Immature natural killer cell (primary cell): ENCODE results near the gene PARM1. TPM values are rescaled to one million over a fixed set of nuclear protein-coding genes. Genes with fewer than 3 reads are reported as not detected.

Source experiments
- DNase-seq, 3 donors: peaks; one replicate each; pipeline ENCODE4 v3.0.0; 2022; ENCODE audit warnings: mixed read lengths in 1 of 3
- H3K27ac Mint-ChIP-seq, 6 donors: one replicate each; pipeline ENCODE4 v1.8.0; 2020; ENCODE audit warnings: mixed read lengths in 6 of 6, mild to moderate bottlenecking in 5 of 6, inconsistent platforms in 4 of 6, moderate library complexity in 3 of 6
- H3K27me3 Mint-ChIP-seq, 3 donors: one replicate each; pipeline ENCODE4 v1.8.0; 2020 to 2021; ENCODE audit warnings: low read depth in 3 of 3, mild to moderate bottlenecking in 3 of 3, mixed read lengths in 3 of 3, moderate library complexity in 3 of 3, inconsistent platforms in 1 of 3
- H3K36me3 Mint-ChIP-seq, 3 donors: one replicate each; pipeline ENCODE4 v1.8.0; 2020; ENCODE audit warnings: mixed read lengths in 3 of 3, inconsistent platforms in 2 of 3, mild to moderate bottlenecking in 2 of 3
- H3K4me1 Mint-ChIP-seq, 2 donors: one replicate each; pipeline ENCODE4 v1.8.0; 2020; ENCODE audit warnings: inconsistent platforms in 2 of 2, mild to moderate bottlenecking in 2 of 2, mixed read lengths in 2 of 2, moderate library complexity in 1 of 2
- H3K4me3 Mint-ChIP-seq, 5 donors: one replicate each; pipeline ENCODE4 v1.8.0; 2020; ENCODE audit warnings: mild to moderate bottlenecking in 5 of 5, mixed read lengths in 5 of 5, inconsistent platforms in 3 of 5, moderate library complexity in 3 of 5
- H3K9me3 Mint-ChIP-seq, 6 donors: one replicate each; pipeline ENCODE4 v1.8.0; 2020; ENCODE audit warnings: mild to moderate bottlenecking in 6 of 6, mixed read lengths in 6 of 6, inconsistent platforms in 4 of 6, moderate library complexity in 3 of 6
- polyA plus RNA-seq, 3 donors: library from polyadenylated mRNA; unstranded; fragments of 300-500 nt; fragmentation: Illumina TruSeq; gene quantifications; one replicate each; pipeline ENCODE4 v1.2.3, GENCODE V29; 2021

PARM1 gene
- polyA plus RNA-seq, 3 donors from 2014 or later: 0.17 TPM; not detected in 2

GRCh38 chr4:75036046-75036830 lies 103.3 kb downstream of the PARM1 start:
- Mint-ChIP-seq H3K9me3 (peaks cover 0 to 9% (median 0%) of the 10 kb centered on the region in 6 donors), H3K4me3 (no peak overlapping the region), H3K36me3 (peaks cover 0 to 5% (median 0%) of the 10 kb centered on the region in 3 donors), H3K27me3 (peaks cover 0 to 2% (median 0%) of the 10 kb centered on the region in 3 donors), H3K27ac (no peak overlapping the region), H3K4me1 (no peaks in the 10 kb centered on the region)
- DNase-seq: no peak

- no peak for DNase-seq
- Mint-ChIP-seq H3K27ac (no peak overlapping the region), H3K27me3 (peaks cover 0 to 2% (median 0%) of the 10 kb centered on the region in 3 donors), H3K4me1 (no peaks in the 10 kb centered on the region), H3K9me3 (peaks cover 0 to 9% (median under 1%) of the 10 kb centered on the region in 6 donors), H3K36me3 (peaks cover 0 to 5% (median 0%) of the 10 kb centered on the region in 3 donors), H3K4me3 (no peak overlapping the region)
Measured at GRCh38 chr4:75037252-75037651, 104.3 kb downstream of the PARM1 start.

- Mint-ChIP-seq H3K4me1 (no peaks in the 10 kb centered on the region), H3K27ac (no peak overlapping the region), H3K4me3 (no peak overlapping the region), H3K27me3 (peaks cover 0 to 2% (median 0%) of the 10 kb centered on the region in 3 donors), H3K36me3 (peaks cover 0 to 5% (median 0%) of the 10 kb centered on the region in 3 donors), H3K9me3 (peaks cover 0 to 9% (median under 1%) of the 10 kb centered on the region in 6 donors)
- no peak for DNase-seq
Measured at GRCh38 chr4:75038376-75038775, 105.5 kb downstream of the PARM1 start.

GRCh38 chr4:75040703-75041102 lies 107.8 kb downstream of the PARM1 start:
- H3K36me3 Mint-ChIP-seq: peaks cover 0 to 5% (median 0%) of the 10 kb centered on the region in 3 donors
- peaks cover 0 to 12% (median 5%) of the 10 kb centered on the region in 6 donors for H3K9me3 Mint-ChIP-seq
- no peak overlapping the region for H3K4me3 Mint-ChIP-seq
- H3K27me3 Mint-ChIP-seq: no peaks in the 10 kb centered on the region
- H3K27ac Mint-ChIP-seq: no peak overlapping the region
- H3K4me1 Mint-ChIP-seq: no peaks in the 10 kb centered on the region
- no peak for DNase-seq

- peaks cover 0 to 5% (median 0%) of the 10 kb centered on the region in 3 donors for H3K36me3 Mint-ChIP-seq
- H3K27me3 Mint-ChIP-seq: no peaks in the 10 kb centered on the region
- no peak for DNase-seq
- no peak overlapping the region for H3K27ac Mint-ChIP-seq
- H3K4me3 Mint-ChIP-seq: no peak overlapping the region
- no peaks in the 10 kb centered on the region for H3K4me1 Mint-ChIP-seq
- peaks cover 0 to 12% (median 6%) of the 10 kb centered on the region in 6 donors for H3K9me3 Mint-ChIP-seq
Measured at GRCh38 chr4:75042601-75043208, 109.8 kb downstream of the PARM1 start.

- Mint-ChIP-seq H3K36me3 (no peaks in the 10 kb centered on the region), H3K4me3 (no peak overlapping the region), H3K9me3 (peaks cover 0 to 15% (median 4%) of the 10 kb centered on the region in 6 donors), H3K4me1 (no peaks in the 10 kb centered on the region), H3K27me3 (no peaks in the 10 kb centered on the region), H3K27ac (no peak overlapping the region)
- DNase-seq: no peak
Measured at GRCh38 chr4:75046226-75046625, 113.3 kb downstream of the PARM1 start.

GRCh38 chr4:75046641-75047040 lies 113.7 kb downstream of the PARM1 start:
- DNase-seq: no peak
- H3K4me3 Mint-ChIP-seq: no peak overlapping the region
- H3K36me3 Mint-ChIP-seq: no peaks in the 10 kb centered on the region
- no peaks in the 10 kb centered on the region for H3K4me1 Mint-ChIP-seq
- no peak overlapping the region for H3K27ac Mint-ChIP-seq
- H3K9me3 Mint-ChIP-seq: peaks cover 0 to 15% (median 3%) of the 10 kb centered on the region in 6 donors
- peaks cover 0 to 2% (median 0%) of the 10 kb centered on the region in 3 donors for H3K27me3 Mint-ChIP-seq

- no peak overlapping the region for H3K27ac Mint-ChIP-seq
- H3K4me3 Mint-ChIP-seq: no peak overlapping the region
- no peaks in the 10 kb centered on the region for H3K36me3 Mint-ChIP-seq
- H3K27me3 Mint-ChIP-seq: peaks cover 0 to 2% (median 0%) of the 10 kb centered on the region in 3 donors
- H3K4me1 Mint-ChIP-seq: no peaks in the 10 kb centered on the region
- peaks cover 0 to 15% (median 3%) of the 10 kb centered on the region in 6 donors for H3K9me3 Mint-ChIP-seq
- DNase-seq: no peak
Measured at GRCh38 chr4:75048208-75048879, 115.4 kb downstream of the PARM1 start.

- no peak overlapping the region for H3K4me3 Mint-ChIP-seq
- no peaks in the 10 kb centered on the region for H3K4me1 Mint-ChIP-seq
- H3K27ac Mint-ChIP-seq: no peak overlapping the region
Measured at GRCh38 chr4:75051431-75051830, 118.5 kb downstream of the PARM1 start.

GRCh38 chr4:75053352-75053751 lies 120.4 kb downstream of the PARM1 start:
- Mint-ChIP-seq H3K9me3 (peaks cover 0 to 3% (median 0%) of the 10 kb centered on the region in 6 donors), H3K36me3 (no peaks in the 10 kb centered on the region), H3K27ac (no peak overlapping the region), H3K4me1 (no peaks in the 10 kb centered on the region), H3K4me3 (no peak overlapping the region), H3K27me3 (peaks cover 0 to 3% (median 0%) of the 10 kb centered on the region in 3 donors)
- DNase-seq: no peak

More at GRCh38 chr4:75051431-75051830, 118.5 kb downstream of the PARM1 start:
- peaks cover 0 to 2% (median 0%) of the 10 kb centered on the region in 3 donors for H3K27me3 Mint-ChIP-seq
- H3K36me3 Mint-ChIP-seq: no peaks in the 10 kb centered on the region
- H3K9me3 Mint-ChIP-seq: peaks cover 0 to 3% (median 0%) of the 10 kb centered on the region in 6 donors
- no peak for DNase-seq

- Mint-ChIP-seq H3K27me3 (peaks cover 0 to 7% (median 0%) of the 10 kb centered on the region in 3 donors), H3K4me3 (no peak overlapping the region), H3K36me3 (no peaks in the 10 kb centered on the region), H3K4me1 (no peaks in the 10 kb centered on the region), H3K27ac (no peak overlapping the region), H3K9me3 (peaks cover 0 to 3% (median 0%) of the 10 kb centered on the region in 6 donors)
- DNase-seq: no peak
Measured at GRCh38 chr4:75054078-75054477, 121.2 kb downstream of the PARM1 start.

- DNase-seq: no peak
- no peaks in the 10 kb centered on the region for H3K9me3 Mint-ChIP-seq
- H3K36me3 Mint-ChIP-seq: no peaks in the 10 kb centered on the region
- H3K27me3 Mint-ChIP-seq: peaks cover 0 to 7% (median 0%) of the 10 kb centered on the region in 3 donors
- H3K4me1 Mint-ChIP-seq: no peaks in the 10 kb centered on the region
- H3K27ac Mint-ChIP-seq: no peak overlapping the region
- H3K4me3 Mint-ChIP-seq: no peak overlapping the region
Measured at GRCh38 chr4:75056277-75056676, 123.4 kb downstream of the PARM1 start.

- Mint-ChIP-seq H3K27ac (no peak overlapping the region), H3K4me1 (no peaks in the 10 kb centered on the region), H3K27me3 (peaks cover 0 to 5% (median 0%) of the 10 kb centered on the region in 3 donors), H3K36me3 (no peaks in the 10 kb centered on the region), H3K9me3 (no peaks in the 10 kb centered on the region), H3K4me3 (no peak overlapping the region)
- no peak for DNase-seq
Measured at GRCh38 chr4:75057369-75057768, 124.5 kb downstream of the PARM1 start.

GRCh38 chr4:75058486-75058885 lies 125.6 kb downstream of the PARM1 start:
- H3K27ac Mint-ChIP-seq: no peak overlapping the region
- H3K4me3 Mint-ChIP-seq: no peak overlapping the region
- DNase-seq: no peak
- H3K27me3 Mint-ChIP-seq: peaks cover 0 to 5% (median 0%) of the 10 kb centered on the region in 3 donors
- no peaks in the 10 kb centered on the region for H3K36me3 Mint-ChIP-seq
- H3K9me3 Mint-ChIP-seq: no peaks in the 10 kb centered on the region
- H3K4me1 Mint-ChIP-seq: no peaks in the 10 kb centered on the region
